Measurements from ENCODE around the gene SYNRG.

SYNRG gene, protein sequence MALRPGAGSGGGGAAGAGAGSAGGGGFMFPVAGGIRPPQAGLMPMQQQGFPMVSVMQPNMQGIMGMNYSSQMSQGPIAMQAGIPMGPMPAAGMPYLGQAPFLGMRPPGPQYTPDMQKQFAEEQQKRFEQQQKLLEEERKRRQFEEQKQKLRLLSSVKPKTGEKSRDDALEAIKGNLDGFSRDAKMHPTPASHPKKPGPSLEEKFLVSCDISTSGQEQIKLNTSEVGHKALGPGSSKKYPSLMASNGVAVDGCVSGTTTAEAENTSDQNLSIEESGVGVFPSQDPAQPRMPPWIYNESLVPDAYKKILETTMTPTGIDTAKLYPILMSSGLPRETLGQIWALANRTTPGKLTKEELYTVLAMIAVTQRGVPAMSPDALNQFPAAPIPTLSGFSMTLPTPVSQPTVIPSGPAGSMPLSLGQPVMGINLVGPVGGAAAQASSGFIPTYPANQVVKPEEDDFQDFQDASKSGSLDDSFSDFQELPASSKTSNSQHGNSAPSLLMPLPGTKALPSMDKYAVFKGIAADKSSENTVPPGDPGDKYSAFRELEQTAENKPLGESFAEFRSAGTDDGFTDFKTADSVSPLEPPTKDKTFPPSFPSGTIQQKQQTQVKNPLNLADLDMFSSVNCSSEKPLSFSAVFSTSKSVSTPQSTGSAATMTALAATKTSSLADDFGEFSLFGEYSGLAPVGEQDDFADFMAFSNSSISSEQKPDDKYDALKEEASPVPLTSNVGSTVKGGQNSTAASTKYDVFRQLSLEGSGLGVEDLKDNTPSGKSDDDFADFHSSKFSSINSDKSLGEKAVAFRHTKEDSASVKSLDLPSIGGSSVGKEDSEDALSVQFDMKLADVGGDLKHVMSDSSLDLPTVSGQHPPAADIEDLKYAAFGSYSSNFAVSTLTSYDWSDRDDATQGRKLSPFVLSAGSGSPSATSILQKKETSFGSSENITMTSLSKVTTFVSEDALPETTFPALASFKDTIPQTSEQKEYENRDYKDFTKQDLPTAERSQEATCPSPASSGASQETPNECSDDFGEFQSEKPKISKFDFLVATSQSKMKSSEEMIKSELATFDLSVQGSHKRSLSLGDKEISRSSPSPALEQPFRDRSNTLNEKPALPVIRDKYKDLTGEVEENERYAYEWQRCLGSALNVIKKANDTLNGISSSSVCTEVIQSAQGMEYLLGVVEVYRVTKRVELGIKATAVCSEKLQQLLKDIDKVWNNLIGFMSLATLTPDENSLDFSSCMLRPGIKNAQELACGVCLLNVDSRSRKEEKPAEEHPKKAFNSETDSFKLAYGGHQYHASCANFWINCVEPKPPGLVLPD (N-terminal part only)

DNA sequence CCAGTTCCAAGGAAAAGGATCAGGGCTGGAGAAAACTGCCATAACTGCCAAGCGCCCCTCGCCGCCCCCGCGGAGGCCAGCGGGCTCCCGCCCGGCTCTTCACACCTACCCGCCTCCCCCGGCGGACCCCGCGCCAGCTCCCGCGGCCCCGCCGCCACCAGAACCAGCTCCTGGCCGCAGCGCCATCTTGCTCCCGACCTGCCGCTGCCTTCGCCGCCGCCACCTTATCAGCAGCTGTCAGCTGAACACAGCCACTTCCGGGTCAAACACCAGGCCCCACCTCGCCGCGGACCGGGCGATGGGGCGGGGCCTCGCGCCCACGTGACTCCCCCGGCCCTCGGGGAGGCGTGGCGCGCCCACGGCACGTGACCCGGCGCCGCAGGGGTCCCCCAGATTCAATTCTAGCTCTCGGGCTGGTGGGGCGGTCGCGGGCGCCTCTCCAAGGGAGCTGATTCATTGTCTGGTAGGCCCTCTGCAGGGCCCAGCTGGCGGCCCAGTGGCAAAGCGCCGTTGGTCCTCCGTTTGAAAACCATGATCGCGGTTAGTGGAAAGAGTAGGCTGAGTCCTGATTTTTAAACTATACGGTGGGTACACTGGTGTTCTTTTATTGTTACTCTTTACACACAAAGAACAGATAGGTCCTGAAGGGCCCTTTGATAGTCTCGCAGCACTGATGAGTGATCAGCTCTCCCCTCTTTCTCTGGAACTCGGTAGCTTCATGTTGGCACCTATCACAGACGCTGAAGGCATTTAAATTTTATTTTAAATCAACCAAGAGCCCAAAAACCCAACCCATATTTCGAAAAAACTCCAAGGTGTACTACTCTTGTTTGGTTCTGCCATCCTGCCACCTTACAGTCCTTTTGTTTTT, at the start of gene SYNRG:
Gene SYNRG (minus strand): TSS at position 249 of the 871 bp plus-strand sequence. CDS start 63 bp downstream, at position 186.
- peak; percentile 95 for DNase-seq (ENCODE audit: low read depth)
- TF ChIP-seq, protein P1, sequence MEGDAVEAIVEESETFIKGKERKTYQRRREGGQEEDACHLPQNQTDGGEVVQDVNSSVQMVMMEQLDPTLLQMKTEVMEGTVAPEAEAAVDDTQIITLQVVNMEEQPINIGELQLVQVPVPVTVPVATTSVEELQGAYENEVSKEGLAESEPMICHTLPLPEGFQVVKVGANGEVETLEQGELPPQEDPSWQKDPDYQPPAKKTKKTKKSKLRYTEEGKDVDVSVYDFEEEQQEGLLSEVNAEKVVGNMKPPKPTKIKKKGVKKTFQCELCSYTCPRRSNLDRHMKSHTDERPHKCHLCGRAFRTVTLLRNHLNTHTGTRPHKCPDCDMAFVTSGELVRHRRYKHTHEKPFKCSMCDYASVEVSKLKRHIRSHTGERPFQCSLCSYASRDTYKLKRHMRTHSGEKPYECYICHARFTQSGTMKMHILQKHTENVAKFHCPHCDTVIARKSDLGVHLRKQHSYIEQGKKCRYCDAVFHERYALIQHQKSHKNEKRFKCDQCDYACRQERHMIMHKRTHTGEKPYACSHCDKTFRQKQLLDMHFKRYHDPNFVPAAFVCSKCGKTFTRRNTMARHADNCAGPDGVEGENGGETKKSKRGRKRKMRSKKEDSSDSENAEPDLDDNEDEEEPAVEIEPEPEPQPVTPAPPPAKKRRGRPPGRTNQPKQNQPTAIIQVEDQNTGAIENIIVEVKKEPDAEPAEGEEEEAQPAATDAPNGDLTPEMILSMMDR (conservative IDR thresholded peaks at IDR 0.05; ENCODE audit: low read length) = peak; percentile 32; the same call in 1 of the 2 replicates
- peak within 1 kb of the TSS; percentile 88 for H3K4me3 ChIP-seq (ENCODE audit: low read length)

DNA sequence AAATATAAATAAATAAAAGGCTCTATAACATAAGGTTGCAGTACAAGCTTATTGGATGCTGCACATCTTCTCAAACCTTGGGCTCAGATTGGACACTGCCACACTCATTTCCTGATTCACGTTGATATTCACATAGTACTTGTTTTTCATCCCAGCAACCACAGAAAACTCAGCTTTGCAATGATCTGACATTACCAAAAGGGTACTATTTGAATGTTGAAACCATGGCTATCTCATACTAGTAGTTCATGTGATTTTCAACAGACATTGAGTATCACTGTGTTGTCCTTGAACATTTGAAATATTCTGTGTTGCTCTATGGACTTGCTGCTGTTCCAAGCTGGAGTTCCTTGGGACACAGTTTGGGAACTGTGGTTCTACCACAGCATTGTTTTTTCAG, 48.0 kb upstream of the SYNRG start:
- TF ChIP-seq, protein P1 (conservative IDR thresholded peaks at IDR 0.05; ENCODE audit: low read length) = no peak
- H3K4me3 ChIP-seq (ENCODE audit: low read length) = no peak overlapping the region
- no peak for DNase-seq (ENCODE audit: low read depth)

DNA sequence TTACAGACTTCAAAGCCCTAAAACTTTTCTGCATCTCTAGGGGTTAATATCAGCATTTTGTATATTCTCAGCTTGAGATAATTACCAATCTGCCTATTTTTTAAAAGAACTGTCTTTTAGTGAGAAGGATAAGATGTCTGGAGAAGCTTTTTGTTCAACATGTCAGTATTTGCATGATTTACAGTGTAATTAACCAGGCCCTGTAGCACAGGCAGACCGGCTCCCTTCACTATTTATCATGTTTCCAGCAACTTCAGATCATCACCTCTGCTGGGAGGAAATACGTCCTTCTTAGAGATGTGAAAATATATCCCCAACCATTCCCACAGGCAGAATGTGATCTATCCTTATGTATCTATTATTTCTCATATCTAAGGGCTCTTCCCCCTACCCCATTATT, 42.6 kb upstream of the SYNRG start:
- TF ChIP-seq, protein P1 (conservative IDR thresholded peaks at IDR 0.05; ENCODE audit: low read length) = no peak
- DNase-seq (ENCODE audit: low read depth) = no peak
- no peak overlapping the region for H3K4me3 ChIP-seq (ENCODE audit: low read length)

DNA sequence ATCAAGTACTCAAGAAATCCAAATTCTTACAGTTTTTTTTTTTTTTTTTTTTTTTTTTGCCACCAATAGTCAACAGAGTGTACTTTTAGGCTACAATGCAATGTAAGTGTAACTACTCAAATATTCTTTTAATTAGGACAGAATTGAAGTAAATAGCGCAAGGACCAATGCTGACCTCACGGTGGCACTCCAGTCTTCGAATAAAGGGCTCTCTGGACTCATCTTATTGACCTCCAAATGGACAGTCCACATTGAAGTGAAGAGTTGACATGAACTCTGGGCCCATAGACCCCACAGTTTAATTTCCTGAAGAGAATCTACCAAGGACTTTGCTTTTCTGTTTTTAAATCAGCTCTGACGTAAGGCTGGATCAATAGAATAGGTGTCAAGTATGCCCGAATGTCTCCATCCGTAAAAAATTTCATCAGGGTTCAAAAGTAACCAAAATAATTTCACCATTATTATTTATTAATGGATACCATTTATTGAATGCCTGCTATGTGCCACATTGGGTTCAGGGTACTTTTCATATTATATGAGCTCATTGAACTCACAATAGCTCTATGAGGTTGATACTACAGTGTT, 41.3 kb upstream of the SYNRG start:
- TF ChIP-seq, protein P1 (conservative IDR thresholded peaks at IDR 0.05; ENCODE audit: low read length) = peak; percentile 68
- DNase-seq (ENCODE audit: low read depth) = peak; percentile 66

DNA sequence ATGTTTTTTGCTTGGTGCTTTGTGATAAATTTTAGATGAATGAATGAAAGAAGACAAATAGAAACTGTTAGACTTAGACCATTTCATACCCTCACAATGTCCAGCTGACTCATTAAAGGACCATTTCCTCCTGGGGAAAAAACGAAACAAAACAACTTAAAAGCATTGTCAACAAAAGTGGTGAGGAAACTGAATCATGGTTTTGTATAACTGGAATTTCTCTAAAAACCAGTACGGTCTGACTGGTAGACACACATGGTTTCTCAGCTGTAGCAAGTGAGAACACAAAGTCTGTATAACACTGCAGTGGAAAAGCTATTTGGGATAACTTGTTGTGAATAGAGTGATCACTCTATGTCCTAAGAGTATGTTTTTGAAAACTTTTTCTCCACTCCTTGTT, 39.3 kb upstream of the SYNRG start:
- H3K4me3 ChIP-seq (ENCODE audit: low read length) = no peak overlapping the region
- TF ChIP-seq, protein P1 (conservative IDR thresholded peaks at IDR 0.05; ENCODE audit: low read length) = no peak
- DNase-seq (ENCODE audit: low read depth) = peak; percentile 78

More for the DNA sequence above, 41.3 kb upstream of the SYNRG start:
- H3K4me3 ChIP-seq (ENCODE audit: low read length) = no peak overlapping the region

Data from AG10803 (cell line).